OCI-LY1 (cell line): ENCODE results near the gene ANKRD13B.

Source experiments
- CTCF ChIP-seq: fragments of 200-600 bp; sonication (generic), shearing (Covaris generic); IDR thresholded peaks from 2 replicates; pipeline ENCODE4 v1.5.1; 2017; ENCODE audit warnings: mild to moderate bottlenecking, antibody characterized with exemption, low read length, moderate library complexity, mixed read lengths
- EZH2 ChIP-seq: fragments of 200-600 bp; sonication (generic), shearing (Covaris generic); IDR thresholded peaks from 2 replicates; pipeline ENCODE4 v1.8.0; 2017; ENCODE audit warnings: borderline replicate concordance, mixed run types, mild to moderate bottlenecking, antibody characterized with exemption, low read length, moderate library complexity, mixed read lengths

DNA sequence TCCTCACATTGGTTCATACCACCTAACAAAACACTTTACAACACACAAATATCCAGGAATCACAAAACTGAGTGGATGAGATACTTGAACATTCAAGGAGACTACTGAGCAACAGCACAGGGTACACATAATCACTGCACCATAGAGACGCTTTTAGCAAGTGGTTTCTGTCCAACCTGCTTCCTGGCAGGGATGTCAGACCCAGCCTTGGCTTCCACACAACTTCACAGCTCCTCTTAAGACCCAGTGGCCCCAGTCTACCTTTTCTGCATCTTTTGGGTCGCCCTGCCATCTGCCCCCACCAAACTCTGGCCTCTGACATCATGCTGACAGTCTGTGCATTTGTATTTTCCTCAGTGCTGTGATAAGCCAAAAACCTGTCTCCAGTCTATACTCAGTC lies 35.7 kb downstream of the ANKRD13B start:
- TF ChIP-seq CTCF (no peak), EZH2 (no peak)
